Spleen (tissue), 7 donors: Measurements from ENCODE around the gene OLFM1.

Experiments
- CTCF ChIP-seq, 11 experiments: fragments of 200-600 bp in 7 of 11; fragments of 450-650 bp in 4 of 11; sonication (generic) in 4 of 11; IDR thresholded peaks in 8 of 11; conservative IDR thresholded peaks in 3 of 11; 1 replicate in 7 of 11; 2 replicates in 4 of 11; pipeline versions ENCODE4 v1.4.0 to v1.8.0; 2016 to 2021; ENCODE audit warnings: antibody characterized with exemption in 11 of 11, inconsistent platforms in 4 of 11, mild to moderate bottlenecking in 1 of 11
- POLR2A ChIP-seq, 3 donors: fragments of 450-650 bp; IDR thresholded peaks; one replicate each; pipeline ENCODE4 v1.5.1; 2017; ENCODE audit warnings: antibody characterized with exemption in 3 of 3, mild to moderate bottlenecking in 1 of 3
- POLR2AphosphoS5 ChIP-seq, 3 donors: sonication (generic); formaldehyde crosslinking; IDR thresholded peaks; one replicate each; pipeline ENCODE4 v1.5.1; 2017; ENCODE audit warnings: antibody characterized with exemption in 3 of 3
- donor health status: DM: no; HTN: no; CAD: no; lungs with moderate emphysema.
- donor health status: DM: no; HTN: no; CAD: no.
- donor health status: DM: no; HTN: no; CAD: no.

GRCh38 chr9:135100241-135100681 is 12.8 kb downstream of the OLFM1 start:
- TF ChIP-seq CTCF (IDR thresholded peaks at IDR 0.05 in 8 of 11, conservative IDR thresholded peaks at IDR 0.05 in 3 of 11) = no peak
- TF ChIP-seq POLR2A (IDR thresholded peaks at IDR 0.05) = no peak
- TF ChIP-seq POLR2AphosphoS5 (IDR thresholded peaks at IDR 0.05) = no peak
